ENCODE results near the gene F12.
A peak's percentile ranks its signal among the peaks of the same experiment; 100 is the strongest.
"Not testable (repeated sequence)": the region's sequence is repeated elsewhere in the genome, so short reads cannot be mapped to it uniquely, and the experiment has no call there.

Gene F12

GRCh38 chr5:177432143-177432838 lies 22.9 kb upstream of the F12 start:
- no peak for DNase-seq

- no peak for DNase-seq
Observed at GRCh38 chr5:177431317-177432142, 22.2 kb upstream of the F12 start.

- DNase-seq: no peak
Observed at GRCh38 chr5:177430972-177431316, 21.6 kb upstream of the F12 start.

DNA sequence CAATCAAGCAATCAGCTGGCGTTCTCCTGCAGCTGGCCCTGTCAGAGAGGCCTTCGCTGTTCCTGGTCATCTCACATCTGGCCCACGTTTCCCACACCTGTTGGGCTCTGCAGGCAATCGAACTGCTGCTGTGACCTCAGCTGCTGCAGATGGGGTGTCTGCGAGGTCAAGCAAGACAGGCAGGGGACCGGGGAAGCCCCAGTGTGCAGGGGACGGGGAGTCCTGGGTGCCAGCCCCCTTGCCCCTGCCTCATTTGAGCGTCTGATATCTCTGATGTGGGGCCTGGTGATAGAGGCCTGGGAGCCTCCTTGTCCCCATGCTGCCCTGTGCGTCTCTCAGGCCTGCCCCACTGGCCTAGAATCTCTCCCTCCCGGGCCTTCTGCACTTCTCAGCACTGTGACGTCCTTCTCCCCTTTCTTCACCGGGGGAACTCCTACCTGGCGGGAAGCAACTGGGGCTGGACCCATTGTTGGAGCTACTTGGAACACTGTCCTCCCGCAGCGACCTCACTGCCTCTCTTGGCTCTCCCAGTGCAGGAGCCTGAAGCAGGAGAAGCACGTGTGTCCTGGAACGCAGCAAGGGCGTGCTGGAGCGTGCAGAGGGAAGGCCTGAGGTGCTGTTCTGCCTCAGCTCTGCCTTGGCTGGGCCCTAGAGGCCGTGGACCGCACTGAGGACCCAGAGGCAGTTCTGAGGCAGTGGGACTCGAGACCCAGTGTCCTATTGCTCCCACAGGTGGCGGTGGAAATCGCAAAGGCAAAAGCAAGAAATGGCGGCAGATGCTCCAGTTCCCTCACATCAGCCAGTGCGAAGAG lies 21.0 kb upstream of the F12 start:
- DNase-seq: no peak

- DNase-seq: no peak
Observed at GRCh38 chr5:177429248-177430040, 20.1 kb upstream of the F12 start.

- DNase-seq: no peak
Observed at GRCh38 chr5:177428574-177429217, 19.3 kb upstream of the F12 start.

DNA sequence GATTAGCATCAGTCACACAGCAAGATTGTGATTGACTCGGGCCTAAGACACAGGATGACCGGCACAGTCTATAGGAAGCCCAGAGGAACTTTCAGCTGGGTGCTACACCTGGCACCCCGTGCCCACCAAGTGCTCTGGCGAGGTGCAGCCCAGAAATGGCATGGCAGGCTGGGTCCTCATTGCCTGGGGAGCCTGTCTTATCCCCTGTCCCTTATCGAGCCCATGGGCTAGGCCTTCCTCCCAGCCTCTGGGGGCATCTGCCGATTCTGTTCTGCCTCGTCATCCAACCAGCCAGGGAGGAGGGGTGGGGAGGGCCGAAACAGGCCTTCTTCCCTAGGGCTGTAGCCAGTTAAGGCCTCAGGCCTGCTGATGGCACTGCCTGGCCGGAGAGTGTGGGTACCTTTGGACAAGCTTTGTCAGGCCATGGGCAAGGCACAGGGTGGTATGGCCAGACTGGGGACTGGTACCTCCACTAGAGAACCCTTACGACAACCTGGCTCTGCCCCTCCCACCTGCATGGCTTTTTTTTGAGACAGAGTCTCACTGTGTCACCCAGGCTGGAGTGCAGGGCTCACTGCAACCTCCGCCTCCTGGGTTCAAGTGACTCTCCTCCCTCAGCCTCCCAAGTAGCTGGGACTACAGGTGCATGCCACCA lies 18.7 kb upstream of the F12 start:
- DNase-seq: no peak

DNA sequence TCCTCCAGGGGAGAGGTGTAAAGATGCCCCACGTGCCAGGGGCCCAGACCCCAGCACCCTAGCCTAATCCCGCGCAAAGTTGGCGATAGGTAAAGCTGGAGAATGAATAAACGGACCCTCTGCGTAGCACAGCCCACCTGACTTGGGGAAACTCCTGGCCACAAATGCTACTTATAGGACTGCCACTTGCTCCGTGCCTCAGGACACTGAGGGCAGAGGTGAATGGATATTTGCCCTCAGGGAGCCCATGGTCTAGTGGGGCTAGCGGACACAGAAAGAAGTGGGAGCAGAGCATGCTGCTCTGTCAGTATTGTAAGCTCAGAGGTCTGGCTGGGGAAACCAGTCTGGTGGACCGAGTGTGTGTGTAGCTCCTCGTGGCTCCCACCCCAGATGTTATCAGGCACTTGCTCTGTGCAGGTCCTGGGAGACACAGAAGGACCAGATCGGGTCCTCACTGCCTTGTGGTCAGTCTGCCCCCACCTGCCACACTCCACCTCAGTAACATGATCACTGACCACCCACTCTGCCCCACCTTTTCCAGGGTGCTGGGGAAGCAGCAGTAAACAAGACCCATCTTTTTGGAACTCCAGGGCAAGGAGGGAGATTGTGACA lies 18.0 kb upstream of the F12 start:
- no peak for DNase-seq

DNA sequence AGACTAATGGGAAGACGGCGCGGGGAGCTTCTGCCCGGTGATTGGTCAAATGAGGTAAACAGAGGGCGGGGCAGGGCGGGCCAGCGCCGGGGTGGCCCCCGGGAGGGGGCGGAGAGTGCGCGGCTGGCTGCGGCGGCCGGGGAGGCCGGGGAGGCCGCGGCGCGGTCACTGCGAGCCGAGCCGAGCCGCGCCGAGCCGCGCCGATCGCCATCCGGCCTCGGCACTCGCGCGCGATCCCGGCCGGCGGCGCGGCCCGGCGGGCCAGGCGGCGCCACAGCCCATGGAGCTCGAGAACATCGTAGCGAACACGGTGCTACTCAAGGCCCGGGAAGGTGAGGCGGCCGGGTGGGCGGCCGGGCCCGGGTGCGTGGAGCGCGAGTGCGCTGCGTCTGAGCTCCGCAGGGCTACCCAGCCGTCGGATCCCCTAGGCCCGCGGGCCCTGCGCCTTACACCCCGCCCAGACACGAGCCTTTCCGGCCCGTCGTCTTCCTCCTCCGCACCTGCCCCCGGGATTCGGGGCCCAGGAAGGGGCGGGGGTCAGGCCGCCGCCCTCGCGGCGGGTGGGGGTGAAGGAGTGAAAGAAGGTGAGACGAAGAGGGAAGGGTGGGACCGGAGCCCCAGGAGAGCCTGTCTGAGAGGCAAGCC lies 17.3 kb upstream of the F12 start, which contains the start of gene GRK6:
Gene GRK6 (plus strand): TSS at position 111 of the 645 bp plus-strand sequence. CDS start 170 bp downstream, at position 281.
- DNase-seq: no peak

DNA sequence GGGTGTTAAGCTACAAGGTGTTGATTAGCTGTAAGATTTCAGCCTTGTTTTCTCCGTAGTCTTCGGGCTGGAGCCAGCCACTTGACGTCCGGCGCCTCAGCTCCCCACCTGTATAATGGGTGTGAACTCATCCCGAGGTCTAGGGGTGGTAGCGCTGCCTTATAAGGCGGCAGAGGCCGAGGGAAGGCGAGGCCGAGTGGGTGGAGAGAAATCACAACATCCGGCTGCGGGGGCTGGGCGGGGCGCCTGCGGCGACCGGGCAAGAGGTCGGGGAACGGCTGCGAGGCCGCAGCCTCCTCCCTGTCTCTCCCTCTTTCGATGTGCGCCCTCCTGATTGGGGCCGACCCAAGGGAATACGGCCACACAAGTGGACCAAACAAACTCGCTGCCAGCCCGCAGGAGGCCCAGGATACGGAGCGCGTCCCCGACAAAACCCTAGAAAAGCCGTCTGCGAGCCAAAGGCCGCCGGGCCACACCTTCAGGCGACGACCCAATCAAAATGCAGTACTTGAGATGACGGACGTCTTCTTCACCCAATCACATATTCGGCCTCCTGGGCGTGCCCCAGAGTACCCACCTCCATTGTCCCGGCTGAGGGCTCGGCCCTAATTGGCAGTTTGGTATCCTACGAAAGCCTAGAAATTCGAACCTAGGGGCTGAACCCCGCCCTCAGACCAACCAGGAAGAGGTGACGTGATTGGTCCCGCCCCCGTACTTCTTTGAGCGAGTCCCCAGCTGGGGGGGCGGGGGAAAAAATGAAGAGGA lies 16.6 kb upstream of the F12 start:
- peak; percentile 98 to 100 for DNase-seq

DNA sequence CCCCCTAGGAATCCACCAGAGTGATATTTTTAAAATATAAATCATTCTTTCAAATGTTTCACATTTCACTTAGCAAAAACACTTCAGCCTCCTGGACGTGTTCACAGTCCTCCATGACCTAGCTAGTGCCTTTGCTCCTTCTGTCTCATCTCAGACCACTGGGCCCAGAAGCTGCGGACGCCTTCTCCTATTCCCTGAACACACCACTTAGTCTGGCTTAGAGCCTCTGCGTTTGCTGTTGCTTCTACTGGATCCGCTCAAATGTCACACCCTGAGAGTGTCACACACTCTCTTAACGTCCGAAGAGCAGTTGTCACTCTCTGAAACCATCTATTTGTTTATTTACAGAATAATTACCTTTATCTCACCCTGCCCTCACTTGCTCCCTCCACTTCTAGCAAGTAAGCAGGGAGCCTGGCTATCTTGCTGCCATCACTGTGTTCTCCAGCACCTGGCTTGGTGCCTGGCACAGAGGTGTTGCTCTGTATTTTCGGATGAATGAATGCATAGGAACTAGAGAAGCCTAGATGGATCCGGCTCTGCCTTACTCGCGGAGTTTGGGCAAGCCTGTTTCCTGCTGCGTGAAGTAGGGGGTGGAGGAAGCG lies 15.9 kb upstream of the F12 start:
- no peak for DNase-seq

DNA sequence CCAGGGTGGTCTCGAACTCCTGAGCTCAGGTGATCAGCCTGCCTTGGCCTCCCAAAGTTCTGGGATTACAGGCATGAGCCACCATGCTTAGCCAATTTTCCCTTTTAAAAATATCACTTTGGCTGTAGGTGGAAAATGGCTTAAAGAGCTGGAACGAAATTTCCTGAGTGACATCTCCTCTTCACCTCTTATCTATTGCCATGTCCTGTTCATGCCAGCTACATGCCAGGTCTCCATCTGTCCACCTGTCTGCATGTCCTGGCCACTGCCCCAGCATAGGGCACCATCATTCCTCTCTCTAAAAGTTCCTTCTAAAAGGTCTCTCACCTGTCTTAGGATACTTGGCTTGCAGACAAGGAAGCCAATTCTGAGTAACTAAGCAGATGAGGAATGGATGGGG lies 14.3 kb upstream of the F12 start:
- no peak for DNase-seq

DNA sequence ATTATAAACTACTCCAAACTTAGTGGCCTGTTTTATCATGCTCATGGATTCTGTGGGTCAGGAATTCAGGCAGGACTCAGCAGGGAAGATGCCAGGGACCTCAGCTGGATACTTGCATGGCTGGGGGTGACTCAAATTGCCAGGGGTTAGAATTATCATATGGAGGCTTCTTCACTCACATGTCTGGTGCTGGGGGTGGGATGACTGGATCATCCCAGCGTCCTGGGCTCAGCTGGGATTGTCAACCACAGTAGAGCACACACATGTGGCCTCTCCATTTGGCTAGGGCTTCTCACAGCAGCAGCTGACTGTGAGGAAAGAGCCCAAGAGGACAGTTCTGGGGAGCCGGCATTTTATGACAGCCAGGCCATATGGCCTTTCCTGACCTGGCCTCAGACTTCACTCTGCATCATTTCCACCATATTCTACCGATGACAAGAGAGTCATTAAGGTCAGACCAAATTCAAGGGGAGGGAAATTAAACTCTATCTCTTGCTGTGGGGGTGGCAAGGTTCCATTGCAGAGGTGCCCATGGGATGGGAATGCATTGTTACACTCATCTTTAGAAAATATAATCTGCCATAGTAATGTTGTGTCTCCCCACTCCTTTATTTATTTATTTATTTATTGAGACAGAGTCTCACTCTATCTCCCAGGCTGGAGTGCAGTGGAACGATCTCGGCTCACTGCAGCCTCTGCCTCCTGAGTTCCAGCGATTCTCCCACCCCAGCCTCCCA lies 11.9 kb upstream of the F12 start:
- no peak for DNase-seq

DNA sequence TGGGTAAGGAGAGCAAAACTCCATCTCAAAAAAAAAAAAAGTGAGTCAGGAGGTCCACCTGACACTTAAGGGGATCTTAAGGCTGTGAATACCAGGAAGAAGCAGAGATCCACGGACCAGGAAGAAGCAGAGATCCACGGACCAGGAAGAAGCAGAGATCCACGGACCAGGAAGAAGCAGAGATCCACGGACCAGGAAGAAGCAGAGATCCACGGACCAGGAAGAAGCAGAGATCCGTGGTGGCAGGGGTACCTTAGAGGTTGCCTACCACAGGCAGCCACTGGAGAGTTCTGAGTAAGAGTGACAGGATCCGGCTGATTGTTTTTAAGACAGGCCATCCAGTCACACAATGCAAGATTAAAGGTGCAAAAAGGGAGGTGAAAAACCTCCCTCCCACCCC lies 11.1 kb upstream of the F12 start:
- DNase-seq: not testable (repeated sequence)

DNA sequence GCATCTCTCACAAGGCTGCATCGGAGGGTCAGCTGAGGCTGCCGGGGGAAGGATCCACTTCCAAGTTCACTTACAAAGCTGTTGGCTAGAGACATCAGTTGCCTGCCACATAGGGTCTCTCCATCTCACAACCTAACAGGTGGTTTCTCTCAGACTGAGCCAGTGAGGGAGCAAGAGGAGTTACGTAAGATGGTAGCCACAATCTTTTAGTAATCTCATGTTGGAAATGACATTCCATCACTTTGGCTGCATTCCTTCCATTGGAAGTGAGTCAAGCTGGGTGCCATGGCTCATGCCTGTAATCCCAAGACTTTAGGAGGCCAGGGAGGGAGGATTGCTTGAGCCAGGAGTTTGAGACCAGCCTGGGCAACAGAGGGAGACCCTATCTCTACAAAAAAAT lies 9.7 kb upstream of the F12 start:
- no peak for DNase-seq

GRCh38 chr5:177417081-177417480 lies 7.7 kb upstream of the F12 start:
- DNase-seq: not testable (repeated sequence)

- no peak for DNase-seq
Observed at GRCh38 chr5:177414481-177414880, 5.1 kb upstream of the F12 start.

DNA sequence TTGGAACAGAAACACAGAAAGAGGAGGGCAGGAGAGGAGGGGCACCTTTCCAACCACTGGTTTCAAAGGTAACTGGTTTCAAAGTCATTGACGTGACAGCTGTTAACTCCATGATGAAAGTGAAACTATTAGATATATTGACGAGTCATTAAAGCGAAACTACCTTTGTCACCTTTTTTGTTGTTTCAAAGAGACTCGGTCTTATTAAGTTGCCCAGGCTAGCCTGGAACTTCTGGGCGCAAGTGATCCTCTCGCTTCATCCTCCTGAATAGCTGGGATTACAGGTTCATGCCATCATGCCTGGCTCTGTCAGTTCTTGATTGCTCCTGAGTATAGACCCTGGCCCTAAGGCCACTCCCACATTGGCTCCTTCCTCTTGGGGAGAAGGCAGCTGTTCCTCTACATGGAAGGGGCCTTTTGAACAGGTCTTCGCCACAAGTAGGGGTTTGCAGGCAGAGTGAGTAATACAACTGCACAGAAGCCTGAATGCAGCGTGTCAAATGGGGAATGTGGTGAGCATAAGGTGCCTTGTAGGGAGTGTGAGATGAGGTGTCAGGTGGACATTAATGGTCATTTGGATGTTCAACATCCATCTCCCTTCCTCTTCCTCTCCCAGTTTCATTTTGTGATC lies 3.4 kb upstream of the F12 start:
- no peak for DNase-seq

Measured in NCI-H446 (cell line).